HEK293 (cell line): ENCODE data around the gene GALK1.

Source experiments
- HOXA7 ChIP-seq: sonication (generic); formaldehyde crosslinking; IDR thresholded peaks from 2 replicates; pipeline ENCODE4 v1.8.1; 2022; ENCODE audit warnings: missing genetic modification reagents, borderline replicate concordance
- KLF8 ChIP-seq: fragments of 450-650 bp; formaldehyde crosslinking; IDR thresholded peaks from 2 replicates; pipeline ENCODE4 v1.5.1; 2016; ENCODE audit warnings: missing biosample characterization, missing genetic modification characterization
- KLF9 ChIP-seq: fragments of 450-650 bp; formaldehyde crosslinking; IDR thresholded peaks from 2 replicates; pipeline ENCODE4 v1.5.1; 2016; ENCODE audit warnings: missing biosample characterization, missing genetic modification characterization, low read depth
- SP3 ChIP-seq: fragments of 450-650 bp; formaldehyde crosslinking; IDR thresholded peaks from 2 replicates; pipeline ENCODE4 v1.5.1; 2016; ENCODE audit warnings: missing biosample characterization, missing genetic modification characterization
- ZBTB48 ChIP-seq: fragments of 450-650 bp; formaldehyde crosslinking; IDR thresholded peaks from 2 replicates; pipeline ENCODE4 v1.5.1; 2016; ENCODE audit warnings: missing biosample characterization, missing genetic modification characterization
- ZBTB7A ChIP-seq: fragments of 450-650 bp; formaldehyde crosslinking; IDR thresholded peaks from 2 replicates; pipeline ENCODE4 v1.5.1; 2016; ENCODE audit warnings: low read depth, missing biosample characterization, missing genetic modification characterization
- ZIC2 ChIP-seq: fragments of 450-650 bp; formaldehyde crosslinking; IDR thresholded peaks from 2 replicates; pipeline ENCODE4 v1.5.1; 2016; ENCODE audit warnings: missing biosample characterization, missing genetic modification characterization
- ZNF112 ChIP-seq: fragments of 450-650 bp; formaldehyde crosslinking; IDR thresholded peaks from 2 replicates; pipeline ENCODE4 v1.5.0; 2017; ENCODE audit warnings: missing biosample characterization, missing genetic modification characterization
- ZNF114 ChIP-seq: fragments of 450-650 bp; formaldehyde crosslinking; IDR thresholded peaks from 2 replicates; pipeline ENCODE4 v1.5.0; 2017; ENCODE audit warnings: missing biosample characterization, missing genetic modification characterization
- ZNF133 ChIP-seq: fragments of 450-650 bp; formaldehyde crosslinking; IDR thresholded peaks from 2 replicates; pipeline ENCODE4 v1.5.1; 2016; ENCODE audit warnings: missing biosample characterization, missing genetic modification characterization
- ZNF175 ChIP-seq: fragments of 450-650 bp; formaldehyde crosslinking; IDR thresholded peaks from 2 replicates; pipeline ENCODE4 v1.5.1; 2016; ENCODE audit warnings: missing biosample characterization, missing genetic modification characterization
- ZNF239 ChIP-seq: fragments of 450-650 bp; formaldehyde crosslinking; IDR thresholded peaks from 2 replicates; pipeline ENCODE4 v1.5.1; 2016; ENCODE audit warnings: missing biosample characterization, missing genetic modification characterization
- ZNF266 ChIP-seq: fragments of 450-650 bp; formaldehyde crosslinking; IDR thresholded peaks from 2 replicates; pipeline ENCODE4 v1.5.1; 2016; ENCODE audit warnings: missing biosample characterization, missing genetic modification characterization, low read depth
- ZNF600 ChIP-seq: fragments of 450-650 bp; formaldehyde crosslinking; IDR thresholded peaks from 2 replicates; pipeline ENCODE4 v1.5.1; 2016; ENCODE audit warnings: missing biosample characterization, missing genetic modification characterization
- ZNF610 ChIP-seq: fragments of 450-650 bp; formaldehyde crosslinking; IDR thresholded peaks from 2 replicates; pipeline ENCODE4 v1.5.1; 2016; ENCODE audit warnings: missing biosample characterization, missing genetic modification characterization, borderline replicate concordance
- ZNF768 ChIP-seq: fragments of 450-650 bp; formaldehyde crosslinking; IDR thresholded peaks from 2 replicates; pipeline ENCODE4 v1.5.1; 2018; ENCODE audit warnings: missing biosample characterization, mild to moderate bottlenecking, missing genetic modification characterization
- ZSCAN30 ChIP-seq: fragments of 450-650 bp; IDR thresholded peaks from 2 replicates; pipeline ENCODE4 v1.5.1; 2018; ENCODE audit warnings: missing biosample characterization, mild to moderate bottlenecking, missing genetic modification characterization, moderate library complexity
- TF ChIP-seq, protein P1 (sequence below): fragments of 450-650 bp; formaldehyde crosslinking; IDR thresholded peaks from 2 replicates; pipeline ENCODE4 v1.5.1; 2017; ENCODE audit warnings: missing biosample characterization, missing genetic modification characterization
- TF ChIP-seq, protein P2 (sequence below): fragments of 450-650 bp; formaldehyde crosslinking; IDR thresholded peaks from 2 replicates; pipeline ENCODE4 v1.5.1; 2016; ENCODE audit warnings: missing biosample characterization, missing genetic modification characterization
- TF ChIP-seq, protein P3 (sequence below): sonication (generic); formaldehyde crosslinking; IDR thresholded peaks from 2 replicates; pipeline ENCODE4 v1.8.1; 2022; ENCODE audit warnings: mild to moderate bottlenecking, moderate library complexity, missing genetic modification reagents
- TF ChIP-seq, protein P4 (sequence below): fragments of 450-650 bp; formaldehyde crosslinking; IDR thresholded peaks from 2 replicates; pipeline ENCODE4 v1.5.1; 2016; ENCODE audit warnings: missing biosample characterization, missing genetic modification characterization
- TF ChIP-seq, protein P5 (sequence below): fragments of 450-650 bp; formaldehyde crosslinking; IDR thresholded peaks from 2 replicates; pipeline ENCODE4 v1.5.1; 2016; ENCODE audit warnings: missing biosample characterization, missing genetic modification characterization
- TF ChIP-seq, protein P6 (sequence below): fragments of 450-650 bp; formaldehyde crosslinking; IDR thresholded peaks from 2 replicates; pipeline ENCODE4 v1.5.1; 2017; ENCODE audit warnings: missing biosample characterization, missing genetic modification characterization
- TF ChIP-seq, protein P7 (sequence below): fragments of 450-650 bp; formaldehyde crosslinking; IDR thresholded peaks from 2 replicates; pipeline ENCODE4 v1.5.1; 2017; ENCODE audit warnings: missing biosample characterization, missing genetic modification characterization
- TF ChIP-seq, protein P8 (sequence below): fragments of 450-650 bp; formaldehyde crosslinking; conservative IDR thresholded peaks from 2 replicates; pipeline ENCODE4 v1.5.1; 2016; ENCODE audit warnings: low read depth, missing biosample characterization, missing genetic modification characterization

GALK1 gene

DNA sequence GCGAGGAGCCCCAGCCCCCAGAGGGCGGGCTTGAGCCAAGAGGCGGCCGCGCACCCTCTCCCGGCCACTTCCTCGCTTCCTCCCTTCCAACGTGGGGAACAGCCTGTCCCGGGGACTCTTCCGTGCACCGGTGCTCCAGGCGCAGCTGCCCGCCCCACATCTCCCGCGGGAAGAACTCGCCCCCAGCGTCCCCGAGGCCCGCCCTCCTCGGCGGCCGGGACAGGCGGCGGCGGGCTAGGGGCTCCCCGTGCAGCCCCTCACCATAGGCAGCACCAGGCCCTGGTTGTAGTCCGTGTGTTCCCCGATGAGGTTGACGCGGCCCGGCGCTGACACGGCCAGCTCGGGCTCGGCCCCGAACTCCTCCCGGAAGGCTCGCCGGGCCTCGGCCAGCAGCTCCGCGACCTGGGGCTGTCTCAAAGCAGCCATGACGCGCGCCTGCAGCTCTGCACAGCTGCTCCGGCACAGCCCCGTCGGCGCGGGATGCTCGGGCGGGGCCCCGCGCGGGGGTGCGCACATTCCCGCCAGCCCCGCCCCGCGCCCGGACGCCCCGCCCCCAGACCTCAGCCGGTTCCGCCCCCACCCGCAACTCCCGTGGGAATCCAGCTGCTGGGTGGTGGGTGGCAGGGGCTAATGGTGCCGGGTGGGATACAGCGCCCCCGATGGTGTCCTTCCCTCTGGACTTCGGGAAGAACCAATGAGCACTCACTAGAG is at the start of gene GALK1 (continued):
- TF ChIP-seq, protein P1, sequence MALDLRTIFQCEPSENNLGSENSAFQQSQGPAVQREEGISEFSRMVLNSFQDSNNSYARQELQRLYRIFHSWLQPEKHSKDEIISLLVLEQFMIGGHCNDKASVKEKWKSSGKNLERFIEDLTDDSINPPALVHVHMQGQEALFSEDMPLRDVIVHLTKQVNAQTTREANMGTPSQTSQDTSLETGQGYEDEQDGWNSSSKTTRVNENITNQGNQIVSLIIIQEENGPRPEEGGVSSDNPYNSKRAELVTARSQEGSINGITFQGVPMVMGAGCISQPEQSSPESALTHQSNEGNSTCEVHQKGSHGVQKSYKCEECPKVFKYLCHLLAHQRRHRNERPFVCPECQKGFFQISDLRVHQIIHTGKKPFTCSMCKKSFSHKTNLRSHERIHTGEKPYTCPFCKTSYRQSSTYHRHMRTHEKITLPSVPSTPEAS (tag by site-specific recombination): no peak; the same call in 1 of the 2 replicates
- TF ChIP-seq ZSCAN30 (tag by site-specific recombination) (peak; percentile 22; the same call in 1 of the 2 replicates), SP3 (tag by site-specific recombination) (peak; percentile 56), ZNF112 (no peak), ZNF133 (tag by site-specific recombination) (no peak), ZNF175 (tag by site-specific recombination) (no peak), ZNF610 (no peak), ZBTB7A (tag by site-specific recombination) (no peak), ZIC2 (no peak), ZNF114 (tag by site-specific recombination) (no peak), ZNF768 (tag by site-specific recombination) (no peak), ZNF600 (tag by site-specific recombination) (peak; percentile 85), ZBTB48 (tag by site-specific recombination) (peak; percentile 65; the same call in 1 of the 2 replicates), KLF8 (tag by site-specific recombination) (peak; percentile 48; the same call in 1 of the 2 replicates), HOXA7 (CRISPR knock-in tag) (no peak), KLF9 (tag by site-specific recombination) (no peak; the same call in 1 of the 2 replicates), ZNF266 (tag by site-specific recombination) (no peak), ZNF239 (tag by site-specific recombination) (no peak)
- TF ChIP-seq, protein P2, sequence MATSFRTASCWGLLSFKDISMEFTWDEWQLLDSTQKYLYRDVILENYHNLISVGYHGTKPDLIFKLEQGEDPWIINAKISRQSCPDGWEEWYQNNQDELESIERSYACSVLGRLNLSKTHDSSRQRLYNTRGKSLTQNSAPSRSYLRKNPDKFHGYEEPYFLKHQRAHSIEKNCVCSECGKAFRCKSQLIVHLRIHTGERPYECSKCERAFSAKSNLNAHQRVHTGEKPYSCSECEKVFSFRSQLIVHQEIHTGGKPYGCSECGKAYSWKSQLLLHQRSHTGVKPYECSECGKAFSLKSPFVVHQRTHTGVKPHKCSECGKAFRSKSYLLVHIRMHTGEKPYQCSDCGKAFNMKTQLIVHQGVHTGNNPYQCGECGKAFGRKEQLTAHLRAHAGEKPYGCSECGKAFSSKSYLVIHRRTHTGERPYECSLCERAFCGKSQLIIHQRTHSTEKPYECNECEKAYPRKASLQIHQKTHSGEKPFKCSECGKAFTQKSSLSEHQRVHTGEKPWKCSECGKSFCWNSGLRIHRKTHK: no peak
- TF ChIP-seq, protein P3, sequence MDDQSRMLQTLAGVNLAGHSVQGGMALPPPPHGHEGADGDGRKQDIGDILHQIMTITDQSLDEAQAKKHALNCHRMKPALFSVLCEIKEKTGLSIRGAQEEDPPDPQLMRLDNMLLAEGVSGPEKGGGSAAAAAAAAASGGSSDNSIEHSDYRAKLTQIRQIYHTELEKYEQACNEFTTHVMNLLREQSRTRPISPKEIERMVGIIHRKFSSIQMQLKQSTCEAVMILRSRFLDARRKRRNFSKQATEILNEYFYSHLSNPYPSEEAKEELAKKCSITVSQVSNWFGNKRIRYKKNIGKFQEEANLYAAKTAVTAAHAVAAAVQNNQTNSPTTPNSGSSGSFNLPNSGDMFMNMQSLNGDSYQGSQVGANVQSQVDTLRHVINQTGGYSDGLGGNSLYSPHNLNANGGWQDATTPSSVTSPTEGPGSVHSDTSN (CRISPR knock-in tag): no peak
- TF ChIP-seq, protein P4, sequence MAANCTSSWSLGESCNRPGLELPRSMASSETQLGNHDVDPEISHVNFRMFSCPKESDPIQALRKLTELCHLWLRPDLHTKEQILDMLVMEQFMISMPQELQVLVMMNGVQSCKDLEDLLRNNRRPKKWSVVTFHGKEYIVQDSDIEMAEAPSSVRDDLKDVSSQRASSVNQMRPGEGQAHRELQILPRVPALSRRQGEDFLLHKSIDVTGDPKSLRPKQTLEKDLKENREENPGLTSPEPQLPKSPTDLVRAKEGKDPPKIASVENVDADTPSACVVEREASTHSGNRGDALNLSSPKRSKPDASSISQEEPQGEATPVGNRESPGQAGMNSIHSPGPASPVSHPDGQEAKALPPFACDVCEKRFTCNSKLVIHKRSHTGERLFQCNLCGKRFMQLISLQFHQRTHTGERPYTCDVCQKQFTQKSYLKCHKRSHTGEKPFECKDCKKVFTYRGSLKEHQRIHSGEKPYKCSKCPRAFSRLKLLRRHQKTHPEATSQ (tag by site-specific recombination): 0 out of 2 replicates have a peak, but pooled peaks have one; percentile 39
- TF ChIP-seq, protein P5, sequence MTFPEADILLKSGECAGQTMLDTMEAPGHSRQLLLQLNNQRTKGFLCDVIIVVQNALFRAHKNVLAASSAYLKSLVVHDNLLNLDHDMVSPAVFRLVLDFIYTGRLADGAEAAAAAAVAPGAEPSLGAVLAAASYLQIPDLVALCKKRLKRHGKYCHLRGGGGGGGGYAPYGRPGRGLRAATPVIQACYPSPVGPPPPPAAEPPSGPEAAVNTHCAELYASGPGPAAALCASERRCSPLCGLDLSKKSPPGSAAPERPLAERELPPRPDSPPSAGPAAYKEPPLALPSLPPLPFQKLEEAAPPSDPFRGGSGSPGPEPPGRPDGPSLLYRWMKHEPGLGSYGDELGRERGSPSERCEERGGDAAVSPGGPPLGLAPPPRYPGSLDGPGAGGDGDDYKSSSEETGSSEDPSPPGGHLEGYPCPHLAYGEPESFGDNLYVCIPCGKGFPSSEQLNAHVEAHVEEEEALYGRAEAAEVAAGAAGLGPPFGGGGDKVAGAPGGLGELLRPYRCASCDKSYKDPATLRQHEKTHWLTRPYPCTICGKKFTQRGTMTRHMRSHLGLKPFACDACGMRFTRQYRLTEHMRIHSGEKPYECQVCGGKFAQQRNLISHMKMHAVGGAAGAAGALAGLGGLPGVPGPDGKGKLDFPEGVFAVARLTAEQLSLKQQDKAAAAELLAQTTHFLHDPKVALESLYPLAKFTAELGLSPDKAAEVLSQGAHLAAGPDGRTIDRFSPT: peak; percentile 69; the same call in 1 of the 2 replicates
- TF ChIP-seq, protein P6, sequence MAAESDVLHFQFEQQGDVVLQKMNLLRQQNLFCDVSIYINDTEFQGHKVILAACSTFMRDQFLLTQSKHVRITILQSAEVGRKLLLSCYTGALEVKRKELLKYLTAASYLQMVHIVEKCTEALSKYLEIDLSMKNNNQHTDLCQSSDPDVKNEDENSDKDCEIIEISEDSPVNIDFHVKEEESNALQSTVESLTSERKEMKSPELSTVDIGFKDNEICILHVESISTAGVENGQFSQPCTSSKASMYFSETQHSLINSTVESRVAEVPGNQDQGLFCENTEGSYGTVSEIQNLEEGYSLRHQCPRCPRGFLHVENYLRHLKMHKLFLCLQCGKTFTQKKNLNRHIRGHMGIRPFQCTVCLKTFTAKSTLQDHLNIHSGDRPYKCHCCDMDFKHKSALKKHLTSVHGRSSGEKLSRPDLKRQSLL (tag by site-specific recombination): no peak
- TF ChIP-seq, protein P7, sequence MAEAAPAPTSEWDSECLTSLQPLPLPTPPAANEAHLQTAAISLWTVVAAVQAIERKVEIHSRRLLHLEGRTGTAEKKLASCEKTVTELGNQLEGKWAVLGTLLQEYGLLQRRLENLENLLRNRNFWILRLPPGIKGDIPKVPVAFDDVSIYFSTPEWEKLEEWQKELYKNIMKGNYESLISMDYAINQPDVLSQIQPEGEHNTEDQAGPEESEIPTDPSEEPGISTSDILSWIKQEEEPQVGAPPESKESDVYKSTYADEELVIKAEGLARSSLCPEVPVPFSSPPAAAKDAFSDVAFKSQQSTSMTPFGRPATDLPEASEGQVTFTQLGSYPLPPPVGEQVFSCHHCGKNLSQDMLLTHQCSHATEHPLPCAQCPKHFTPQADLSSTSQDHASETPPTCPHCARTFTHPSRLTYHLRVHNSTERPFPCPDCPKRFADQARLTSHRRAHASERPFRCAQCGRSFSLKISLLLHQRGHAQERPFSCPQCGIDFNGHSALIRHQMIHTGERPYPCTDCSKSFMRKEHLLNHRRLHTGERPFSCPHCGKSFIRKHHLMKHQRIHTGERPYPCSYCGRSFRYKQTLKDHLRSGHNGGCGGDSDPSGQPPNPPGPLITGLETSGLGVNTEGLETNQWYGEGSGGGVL (tag by site-specific recombination): no peak; the same call in 1 of the 2 replicates
- TF ChIP-seq, protein P8, sequence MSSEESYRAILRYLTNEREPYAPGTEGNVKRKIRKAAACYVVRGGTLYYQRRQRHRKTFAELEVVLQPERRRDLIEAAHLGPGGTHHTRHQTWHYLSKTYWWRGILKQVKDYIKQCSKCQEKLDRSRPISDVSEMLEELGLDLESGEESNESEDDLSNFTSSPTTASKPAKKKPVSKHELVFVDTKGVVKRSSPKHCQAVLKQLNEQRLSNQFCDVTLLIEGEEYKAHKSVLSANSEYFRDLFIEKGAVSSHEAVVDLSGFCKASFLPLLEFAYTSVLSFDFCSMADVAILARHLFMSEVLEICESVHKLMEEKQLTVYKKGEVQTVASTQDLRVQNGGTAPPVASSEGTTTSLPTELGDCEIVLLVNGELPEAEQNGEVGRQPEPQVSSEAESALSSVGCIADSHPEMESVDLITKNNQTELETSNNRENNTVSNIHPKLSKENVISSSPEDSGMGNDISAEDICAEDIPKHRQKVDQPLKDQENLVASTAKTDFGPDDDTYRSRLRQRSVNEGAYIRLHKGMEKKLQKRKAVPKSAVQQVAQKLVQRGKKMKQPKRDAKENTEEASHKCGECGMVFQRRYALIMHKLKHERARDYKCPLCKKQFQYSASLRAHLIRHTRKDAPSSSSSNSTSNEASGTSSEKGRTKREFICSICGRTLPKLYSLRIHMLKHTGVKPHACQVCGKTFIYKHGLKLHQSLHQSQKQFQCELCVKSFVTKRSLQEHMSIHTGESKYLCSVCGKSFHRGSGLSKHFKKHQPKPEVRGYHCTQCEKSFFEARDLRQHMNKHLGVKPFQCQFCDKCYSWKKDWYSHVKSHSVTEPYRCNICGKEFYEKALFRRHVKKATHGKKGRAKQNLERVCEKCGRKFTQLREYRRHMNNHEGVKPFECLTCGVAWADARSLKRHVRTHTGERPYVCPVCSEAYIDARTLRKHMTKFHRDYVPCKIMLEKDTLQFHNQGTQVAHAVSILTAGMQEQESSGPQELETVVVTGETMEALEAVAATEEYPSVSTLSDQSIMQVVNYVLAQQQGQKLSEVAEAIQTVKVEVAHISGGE (tag by site-specific recombination): peak; percentile 88
